Measurements from ENCODE around the gene FN3K.
A peak's percentile ranks its signal among the peaks of the same experiment; 100 is the strongest.
"Not testable (repeated sequence)": the region's sequence is repeated elsewhere in the genome, so short reads cannot be mapped to it uniquely, and the experiment has no call there.

Gene FN3K

DNA sequence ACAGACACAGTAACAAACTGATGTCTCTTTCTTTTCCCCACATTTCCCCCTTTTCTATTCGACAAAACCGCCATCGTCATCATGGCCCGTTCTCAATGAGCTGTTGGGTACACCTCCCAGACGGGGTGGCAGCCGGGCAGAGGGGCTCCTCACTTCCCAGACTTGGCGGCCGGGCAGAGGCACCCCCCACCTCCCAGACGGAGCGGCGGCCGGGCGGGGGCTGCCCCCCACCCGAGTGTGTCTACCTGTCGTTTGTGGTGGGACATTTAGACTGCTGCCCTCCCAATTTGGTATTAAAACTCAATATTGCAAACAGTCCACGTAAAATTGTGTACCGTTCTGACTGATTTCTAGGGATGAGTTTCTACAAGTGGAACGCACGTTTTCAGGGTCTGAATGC, 39.0 kb downstream of the FN3K start:
- H2BK15ac ChIP-seq (ENCODE audit: low read depth, poor library complexity, severe bottlenecking); H3K23ac ChIP-seq (ENCODE audit: low read length in 2 of 2); H2BK5ac ChIP-seq (ENCODE audit: low read depth, low read length, poor library complexity, severe bottlenecking); H3K4me2 ChIP-seq (ENCODE audit: low read length, poor library complexity, severe bottlenecking); H4K91ac ChIP-seq (ENCODE audit: low read length); H2BK12ac ChIP-seq (ENCODE audit: low read length in 2 of 2); H3K27ac ChIP-seq (ENCODE audit: low read length, poor library complexity, severe bottlenecking); H3K4ac ChIP-seq (ENCODE audit: low read depth in 1 of 2, low read length in 2 of 2); H3K9me3 ChIP-seq (ENCODE audit: control insufficient read depth, low read length); H3K18ac ChIP-seq (ENCODE audit: low read depth in 1 of 2, low read length in 2 of 2); H2BK120ac ChIP-seq (ENCODE audit: low read depth, low read length); DNase-seq; H3K27me3 ChIP-seq (ENCODE audit: control insufficient read depth in 1 of 2, insufficient read depth in 1 of 2, low read length in 2 of 2); H4K8ac ChIP-seq (ENCODE audit: low read length); H2AFZ ChIP-seq (ENCODE audit: low read depth, low read length); H3K14ac ChIP-seq (ENCODE audit: low read length in 2 of 2): not testable (repeated sequence)
- H3K36me3 ChIP-seq (ENCODE audit: control insufficient read depth in 1 of 2, insufficient read depth in 2 of 2, low read depth in 1 of 2, low read length in 2 of 2), result peaks cover 26 to 31% of the 10 kb centered on the region in 2 experiments
- peak overlapping the region; percentile 36 for H2AK5ac ChIP-seq (ENCODE audit: low read length, severe bottlenecking)
- H3K9ac ChIP-seq (ENCODE audit: low read length), result peak overlapping the region; percentile 67
- H3K79me1 ChIP-seq (replicated peaks; ENCODE audit: low read length, poor library complexity, severe bottlenecking), result peaks cover 32% of the 10 kb centered on the region
- H3K4me1 ChIP-seq (ENCODE audit: control insufficient read depth, insufficient read depth, low read depth, low read length), result peaks cover 12% of the 10 kb centered on the region
- 94% methylated on average over 19 of the region's 19 CpGs for WGBS
- H3K4me3 ChIP-seq (ENCODE audit: insufficient read depth in 1 of 2, low read depth in 1 of 2, low read length in 2 of 2), result peak overlapping the region in 1 of 2 experiments; percentile 74

DNA sequence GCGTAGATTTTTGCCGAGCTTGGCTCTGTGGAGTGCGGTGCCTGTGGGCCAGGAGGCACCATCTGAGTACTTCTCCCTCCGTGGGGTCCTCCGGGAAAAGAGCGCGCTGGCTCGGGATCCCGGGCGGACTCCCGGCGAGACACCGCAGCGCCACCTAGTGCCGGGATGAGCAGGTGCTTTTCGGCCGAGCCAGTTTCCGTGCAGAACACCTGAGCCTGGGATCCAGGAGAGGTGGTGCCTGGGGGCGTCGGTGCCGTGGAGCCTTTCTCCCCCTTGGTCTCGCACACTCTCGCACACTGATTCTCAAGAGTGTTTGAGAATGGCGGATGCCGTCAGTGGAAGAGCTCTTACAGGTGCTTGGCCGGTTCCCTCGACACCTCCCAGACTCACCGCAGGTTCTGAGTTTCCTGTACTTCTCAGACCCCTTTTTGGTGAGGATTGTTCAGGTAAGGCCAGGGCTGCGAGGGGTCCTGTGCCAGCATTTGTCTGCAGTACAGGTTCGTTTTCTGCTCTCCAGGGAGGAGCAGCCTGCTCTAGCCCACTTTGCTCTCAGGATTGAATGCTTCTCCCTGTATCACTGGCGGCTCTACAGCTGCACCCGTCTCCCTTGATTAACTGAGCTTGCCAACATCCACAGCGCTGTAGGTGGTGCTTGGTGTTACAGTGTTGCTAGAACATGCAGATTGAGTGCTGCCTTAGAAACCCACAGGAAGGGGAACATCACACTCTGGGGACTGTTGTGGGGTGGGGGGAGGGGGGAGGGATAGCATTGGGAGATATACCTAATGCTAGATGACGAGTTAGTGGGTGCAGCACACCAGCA, 39.8 kb downstream of the FN3K start:
- peak; percentile 45 for DNase-seq
- H3K9me3 ChIP-seq (ENCODE audit: control insufficient read depth, low read length), result no peaks in the 10 kb centered on the region

DNA sequence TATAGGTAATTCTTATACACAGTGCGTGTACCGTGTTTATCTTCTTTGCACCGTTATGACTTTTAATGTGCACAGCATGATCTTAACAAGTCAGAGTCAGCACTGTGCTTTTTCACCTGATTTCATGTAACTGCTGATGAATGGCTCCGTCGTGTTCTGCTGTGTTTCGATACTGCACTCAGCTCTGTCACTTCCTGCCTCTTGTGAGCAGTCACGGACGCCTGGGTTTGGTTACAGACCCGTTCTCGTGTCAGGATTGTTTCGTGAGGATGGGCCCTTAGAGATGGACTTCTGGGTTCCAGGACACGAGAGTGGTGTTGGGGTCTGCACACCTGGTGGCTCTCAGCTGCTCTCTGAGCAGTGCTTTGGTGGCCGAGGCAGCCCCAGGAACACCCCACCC, 41.0 kb downstream of the FN3K start:
- H3K36me3 ChIP-seq (ENCODE audit: control insufficient read depth in 1 of 2, insufficient read depth in 2 of 2, low read depth in 1 of 2, low read length in 2 of 2), result peaks cover 19 to 23% of the 10 kb centered on the region in 2 experiments
- no peak overlapping the region for H2AFZ ChIP-seq (ENCODE audit: low read depth, low read length)
- peaks cover 33% of the 10 kb centered on the region for H3K79me1 ChIP-seq (replicated peaks; ENCODE audit: low read length, poor library complexity, severe bottlenecking)
- H3K9ac ChIP-seq (ENCODE audit: low read length), result no peak overlapping the region
- WGBS, result 97% methylated on average over 13 of the region's 13 CpGs
- H2AK5ac ChIP-seq (ENCODE audit: low read length, severe bottlenecking), result no peak overlapping the region
- no peak overlapping the region for H3K23ac ChIP-seq (ENCODE audit: low read length in 2 of 2)
- H4K8ac ChIP-seq (ENCODE audit: low read length), result no peak overlapping the region
- no peak for DNase-seq
- H3K4me1 ChIP-seq (ENCODE audit: control insufficient read depth, insufficient read depth, low read depth, low read length), result peaks cover 20% of the 10 kb centered on the region
- no peak overlapping the region for H3K4ac ChIP-seq (ENCODE audit: low read depth in 1 of 2, low read length in 2 of 2)
- no peak overlapping the region for H3K14ac ChIP-seq (ENCODE audit: low read length in 2 of 2)
- no peak overlapping the region for H2BK15ac ChIP-seq (ENCODE audit: low read depth, poor library complexity, severe bottlenecking)
- H2BK5ac ChIP-seq (ENCODE audit: low read depth, low read length, poor library complexity, severe bottlenecking), result no peak overlapping the region
- no peak overlapping the region for H2BK12ac ChIP-seq (ENCODE audit: low read length in 2 of 2)
- no peak overlapping the region for H2BK120ac ChIP-seq (ENCODE audit: low read depth, low read length)
- no peak overlapping the region for H3K18ac ChIP-seq (ENCODE audit: low read depth in 1 of 2, low read length in 2 of 2)
- no peak overlapping the region for H3K4me3 ChIP-seq (ENCODE audit: insufficient read depth in 1 of 2, low read depth in 1 of 2, low read length in 2 of 2)
- no peaks in the 10 kb centered on the region for H3K9me3 ChIP-seq (ENCODE audit: control insufficient read depth, low read length)
- H3K27me3 ChIP-seq (ENCODE audit: control insufficient read depth in 1 of 2, insufficient read depth in 1 of 2, low read length in 2 of 2), result no peaks in the 10 kb centered on the region
- no peak overlapping the region for H3K4me2 ChIP-seq (ENCODE audit: low read length, poor library complexity, severe bottlenecking)
- H3K27ac ChIP-seq (ENCODE audit: low read length, poor library complexity, severe bottlenecking), result no peak overlapping the region
- no peak overlapping the region for H4K91ac ChIP-seq (ENCODE audit: low read length)

More for the DNA sequence above, 39.8 kb downstream of the FN3K start:
- no peaks in the 10 kb centered on the region for H3K27me3 ChIP-seq (ENCODE audit: control insufficient read depth in 1 of 2, insufficient read depth in 1 of 2, low read length in 2 of 2)
- H2BK5ac ChIP-seq (ENCODE audit: low read depth, low read length, poor library complexity, severe bottlenecking), result no peak overlapping the region
- H3K18ac ChIP-seq (ENCODE audit: low read depth in 1 of 2, low read length in 2 of 2), result no peak overlapping the region
- H2BK12ac ChIP-seq (ENCODE audit: low read length in 2 of 2), result no peak overlapping the region
- no peak overlapping the region for H2AK5ac ChIP-seq (ENCODE audit: low read length, severe bottlenecking)
- H3K4me1 ChIP-seq (ENCODE audit: control insufficient read depth, insufficient read depth, low read depth, low read length), result peaks cover 18% of the 10 kb centered on the region
- no peak overlapping the region for H3K27ac ChIP-seq (ENCODE audit: low read length, poor library complexity, severe bottlenecking)
- no peak overlapping the region for H3K23ac ChIP-seq (ENCODE audit: low read length in 2 of 2)
- peak overlapping the region; percentile 67 for H3K9ac ChIP-seq (ENCODE audit: low read length)
- peak overlapping the region; percentile 40 for H3K4me2 ChIP-seq (ENCODE audit: low read length, poor library complexity, severe bottlenecking)
- 66% methylated on average over 33 of the region's 34 CpGs for WGBS
- no peak overlapping the region for H3K14ac ChIP-seq (ENCODE audit: low read length in 2 of 2)
- H2BK15ac ChIP-seq (ENCODE audit: low read depth, poor library complexity, severe bottlenecking), result no peak overlapping the region
- peaks cover 19 to 28% of the 10 kb centered on the region in 2 experiments for H3K36me3 ChIP-seq (ENCODE audit: control insufficient read depth in 1 of 2, insufficient read depth in 2 of 2, low read depth in 1 of 2, low read length in 2 of 2)
- no peak overlapping the region for H4K91ac ChIP-seq (ENCODE audit: low read length)
- no peak overlapping the region for H4K8ac ChIP-seq (ENCODE audit: low read length)
- H3K4me3 ChIP-seq (ENCODE audit: insufficient read depth in 1 of 2, low read depth in 1 of 2, low read length in 2 of 2), result peak overlapping the region in 1 of 2 experiments; percentile 74
- H2AFZ ChIP-seq (ENCODE audit: low read depth, low read length), result no peak overlapping the region
- no peak overlapping the region for H2BK120ac ChIP-seq (ENCODE audit: low read depth, low read length)
- H3K79me1 ChIP-seq (replicated peaks; ENCODE audit: low read length, poor library complexity, severe bottlenecking), result peaks cover 35% of the 10 kb centered on the region
- H3K4ac ChIP-seq (ENCODE audit: low read depth in 1 of 2, low read length in 2 of 2), result no peak overlapping the region

DNA sequence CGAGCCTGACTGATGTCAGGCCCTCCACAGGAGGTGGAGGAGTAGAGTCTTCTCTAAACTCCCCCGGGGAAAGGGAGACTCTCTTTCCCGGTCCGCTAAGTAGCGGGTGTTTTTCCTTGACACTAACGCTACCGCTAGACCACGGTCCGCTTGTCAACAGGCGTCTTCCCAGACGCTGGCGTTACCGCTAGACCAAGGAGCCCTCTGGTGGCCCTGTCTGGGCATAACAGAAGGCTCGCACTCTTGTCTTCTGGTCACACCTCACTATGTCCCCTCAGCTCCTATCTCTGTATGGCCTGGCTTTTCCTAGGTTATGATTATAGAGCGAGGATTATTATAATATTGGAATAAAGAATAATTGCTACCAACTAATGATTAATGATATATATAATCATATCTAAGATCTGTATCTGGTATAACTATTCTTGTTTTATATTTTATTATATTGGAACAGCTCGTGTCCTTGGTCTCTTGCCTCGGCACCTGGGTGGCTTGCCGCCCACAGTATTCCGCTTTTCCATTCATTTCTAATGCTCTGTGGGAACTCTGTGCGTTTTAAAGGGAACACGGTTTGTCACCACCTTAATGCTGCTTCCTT, 42.5 kb downstream of the FN3K start:
- H2AFZ ChIP-seq (ENCODE audit: low read depth, low read length); H3K23ac ChIP-seq (ENCODE audit: low read length in 2 of 2); H3K27ac ChIP-seq (ENCODE audit: low read length, poor library complexity, severe bottlenecking); H3K4me3 ChIP-seq (ENCODE audit: insufficient read depth in 1 of 2, low read depth in 1 of 2, low read length in 2 of 2); H3K9me3 ChIP-seq (ENCODE audit: control insufficient read depth, low read length); H2BK15ac ChIP-seq (ENCODE audit: low read depth, poor library complexity, severe bottlenecking); H2AK5ac ChIP-seq (ENCODE audit: low read length, severe bottlenecking); H3K4ac ChIP-seq (ENCODE audit: low read depth in 1 of 2, low read length in 2 of 2); H3K18ac ChIP-seq (ENCODE audit: low read depth in 1 of 2, low read length in 2 of 2); H4K8ac ChIP-seq (ENCODE audit: low read length); H3K9ac ChIP-seq (ENCODE audit: low read length); H3K14ac ChIP-seq (ENCODE audit: low read length in 2 of 2); H2BK120ac ChIP-seq (ENCODE audit: low read depth, low read length); H2BK5ac ChIP-seq (ENCODE audit: low read depth, low read length, poor library complexity, severe bottlenecking); DNase-seq; H4K91ac ChIP-seq (ENCODE audit: low read length); H2BK12ac ChIP-seq (ENCODE audit: low read length in 2 of 2); H3K27me3 ChIP-seq (ENCODE audit: control insufficient read depth in 1 of 2, insufficient read depth in 1 of 2, low read length in 2 of 2); H3K4me2 ChIP-seq (ENCODE audit: low read length, poor library complexity, severe bottlenecking): not testable (repeated sequence)
- H3K4me1 ChIP-seq (ENCODE audit: control insufficient read depth, insufficient read depth, low read depth, low read length), result peaks cover 22% of the 10 kb centered on the region
- WGBS, result 67% methylated on average over 9 of the region's 21 CpGs
- peaks cover 25% of the 10 kb centered on the region for H3K79me1 ChIP-seq (replicated peaks; ENCODE audit: low read length, poor library complexity, severe bottlenecking)
- peaks cover 20 to 21% of the 10 kb centered on the region in 2 experiments for H3K36me3 ChIP-seq (ENCODE audit: control insufficient read depth in 1 of 2, insufficient read depth in 2 of 2, low read depth in 1 of 2, low read length in 2 of 2)

All from mesenchymal stem cell (in vitro differentiated cells and primary cell).